Osteoblast (primary cell): Measurements from ENCODE around the gene SNTN. TPM values are rescaled to one million over a fixed set of nuclear protein-coding genes. Genes with fewer than 3 reads are reported as not detected.

Experiments used
- DNase-seq: peaks from one replicate; pipeline ENCODE4 v3.0.0; 2011; ENCODE audit warnings: low spot score, mixed read lengths; ENCODE audit not compliant: insufficient read length; ENCODE audit errors: missing footprints
- H2AFZ ChIP-seq: 2 replicates; pipeline ENCODE4 v1.6.0; 2011; ENCODE audit warnings: mild to moderate bottlenecking, low read length
- H3K27ac ChIP-seq: 2 replicates; pipeline ENCODE4 v1.5.1; 2011; ENCODE audit warnings: mild to moderate bottlenecking, low read depth, low read length, moderate library complexity
- H3K27me3 ChIP-seq: 2 replicates; pipeline ENCODE4 v1.6.0; 2012; ENCODE audit warnings: mild to moderate bottlenecking, control low read depth, inconsistent platforms, low read length, moderate library complexity; ENCODE audit not compliant: insufficient read depth
- H3K36me3 ChIP-seq: 2 replicates; pipeline ENCODE4 v1.5.1; 2011; ENCODE audit warnings: mild to moderate bottlenecking, low read length, control low read depth, moderate library complexity; ENCODE audit not compliant: insufficient read depth
- H3K4me1 ChIP-seq: 2 replicates; pipeline ENCODE4 v1.5.1; 2011; ENCODE audit warnings: mild to moderate bottlenecking, low read length, control low read depth, moderate library complexity; ENCODE audit not compliant: insufficient read depth
- H3K4me2 ChIP-seq: 2 replicates; pipeline ENCODE4 v1.6.0; 2011; ENCODE audit warnings: mild to moderate bottlenecking, low read length; ENCODE audit not compliant: insufficient read depth
- H3K4me3 ChIP-seq: fragments of 200-600 bp; sonication (generic); 3 replicates; pipeline ENCODE4 v1.5.1; 2012; ENCODE audit warnings: mild to moderate bottlenecking, low read length, inconsistent platforms; ENCODE audit not compliant: insufficient read depth
- H3K79me2 ChIP-seq: 2 replicates; pipeline ENCODE4 v1.6.0; 2012; ENCODE audit warnings: mild to moderate bottlenecking, low read length, control low read depth, inconsistent platforms; ENCODE audit not compliant: insufficient read depth
- H3K9me3 ChIP-seq: 2 replicates; pipeline ENCODE4 v1.5.1; 2011; ENCODE audit warnings: low read depth, low read length, control low read depth
- H4K20me1 ChIP-seq: 2 replicates; pipeline ENCODE4 v1.6.0; 2012; ENCODE audit warnings: mild to moderate bottlenecking, low read length, control low read depth; ENCODE audit not compliant: insufficient read depth
- CTCF ChIP-seq: IDR thresholded peaks from 2 replicates; pipeline ENCODE4 v1.5.1; 2011; ENCODE audit warnings: mild to moderate bottlenecking, low read depth, low read length, moderate library complexity; ENCODE audit errors: extremely low read depth
- total RNA-seq: library from RNA; depleted of rRNA; stranded (reverse); fragments of >200 nt; gene quantifications from 2 replicates; pipeline ENCODE4 v1.2.3, GENCODE V29; 2012

SNTN gene
- total RNA-seq, 1 donor: not detected

- no peak overlapping the region for H2AFZ ChIP-seq
- TF ChIP-seq CTCF: no peak
- H4K20me1 ChIP-seq: no peaks in the 10 kb centered on the region
- no peak for DNase-seq
- H3K4me1 ChIP-seq: no peaks in the 10 kb centered on the region
- no peaks in the 10 kb centered on the region for H3K9me3 ChIP-seq
- H3K27ac ChIP-seq: no peak overlapping the region
- no peaks in the 10 kb centered on the region for H3K79me2 ChIP-seq
- peaks cover 23% of the 10 kb centered on the region for H3K27me3 ChIP-seq
- no peak overlapping the region for H3K4me3 ChIP-seq
- no peaks in the 10 kb centered on the region for H3K36me3 ChIP-seq
- no peak overlapping the region for H3K4me2 ChIP-seq
Measured at GRCh38 chr3:63631670-63632069, 20.8 kb upstream of the SNTN start.

- no peak for DNase-seq
- Histone ChIP-seq H3K27ac (no peak overlapping the region), H4K20me1 (no peaks in the 10 kb centered on the region), H3K27me3 (peaks cover 23% of the 10 kb centered on the region), H3K4me2 (no peak overlapping the region), H3K4me3 (no peak overlapping the region), H3K9me3 (no peaks in the 10 kb centered on the region), H3K4me1 (no peaks in the 10 kb centered on the region), H3K36me3 (no peaks in the 10 kb centered on the region), H2AFZ (no peak overlapping the region), H3K79me2 (no peaks in the 10 kb centered on the region)
- TF ChIP-seq CTCF: no peak
Measured at GRCh38 chr3:63635186-63635585, 17.3 kb upstream of the SNTN start.

- Histone ChIP-seq H3K4me2 (no peak overlapping the region), H3K9me3 (no peaks in the 10 kb centered on the region), H3K4me1 (no peaks in the 10 kb centered on the region), H3K4me3 (no peak overlapping the region), H3K27me3 (peaks cover 15% of the 10 kb centered on the region), H4K20me1 (no peaks in the 10 kb centered on the region), H3K27ac (no peak overlapping the region), H3K36me3 (no peaks in the 10 kb centered on the region), H2AFZ (no peak overlapping the region), H3K79me2 (no peaks in the 10 kb centered on the region)
- DNase-seq: no peak
- TF ChIP-seq CTCF: no peak
Measured at GRCh38 chr3:63639806-63640205, 12.7 kb upstream of the SNTN start.

- no peak for TF ChIP-seq CTCF
- Histone ChIP-seq H3K79me2 (no peaks in the 10 kb centered on the region), H3K36me3 (no peaks in the 10 kb centered on the region), H3K4me2 (no peak overlapping the region), H3K4me3 (no peak overlapping the region), H3K27me3 (peaks cover 13% of the 10 kb centered on the region), H4K20me1 (no peaks in the 10 kb centered on the region), H3K9me3 (no peaks in the 10 kb centered on the region), H3K4me1 (no peaks in the 10 kb centered on the region), H3K27ac (no peak overlapping the region), H2AFZ (no peak overlapping the region)
- no peak for DNase-seq
Measured at GRCh38 chr3:63642488-63642887, 10.0 kb upstream of the SNTN start.
